ENCODE measurements around the gene KSR2.
"Not testable (repeated sequence)": the region's sequence is repeated elsewhere in the genome, so short reads cannot be mapped to it uniquely, and the experiment has no call there.

The KSR2 gene

GRCh38 chr12:117743761-117744160 lies 225.0 kb downstream of the KSR2 start:
- DNase-seq = no peak

DNA sequence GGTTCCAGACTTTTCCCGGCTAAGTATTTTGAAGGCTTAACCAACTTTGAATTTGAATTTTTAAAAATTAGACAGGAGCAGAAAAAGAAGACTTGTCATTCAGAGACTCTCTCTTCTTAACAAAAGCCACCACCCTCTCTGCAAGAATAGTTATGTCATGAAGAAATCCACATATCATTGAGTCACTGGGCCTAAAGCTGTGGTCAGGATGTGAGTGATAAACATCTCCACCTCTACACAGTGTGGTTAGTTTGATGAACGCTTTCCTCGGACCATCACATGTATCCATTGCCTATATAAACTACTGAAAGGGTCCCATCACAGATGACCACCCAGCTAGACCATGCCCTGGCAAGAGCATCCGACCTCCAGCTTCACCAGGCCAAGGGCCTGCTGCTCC lies 226.1 kb downstream of the KSR2 start:
- DNase-seq = no peak

- no peak for DNase-seq
These were observed 230.6 kb downstream of the KSR2 start for GRCh38 chr12:117738233-117738632.

- DNase-seq = no peak
These were observed 235.3 kb downstream of the KSR2 start for GRCh38 chr12:117733549-117733805.

DNA sequence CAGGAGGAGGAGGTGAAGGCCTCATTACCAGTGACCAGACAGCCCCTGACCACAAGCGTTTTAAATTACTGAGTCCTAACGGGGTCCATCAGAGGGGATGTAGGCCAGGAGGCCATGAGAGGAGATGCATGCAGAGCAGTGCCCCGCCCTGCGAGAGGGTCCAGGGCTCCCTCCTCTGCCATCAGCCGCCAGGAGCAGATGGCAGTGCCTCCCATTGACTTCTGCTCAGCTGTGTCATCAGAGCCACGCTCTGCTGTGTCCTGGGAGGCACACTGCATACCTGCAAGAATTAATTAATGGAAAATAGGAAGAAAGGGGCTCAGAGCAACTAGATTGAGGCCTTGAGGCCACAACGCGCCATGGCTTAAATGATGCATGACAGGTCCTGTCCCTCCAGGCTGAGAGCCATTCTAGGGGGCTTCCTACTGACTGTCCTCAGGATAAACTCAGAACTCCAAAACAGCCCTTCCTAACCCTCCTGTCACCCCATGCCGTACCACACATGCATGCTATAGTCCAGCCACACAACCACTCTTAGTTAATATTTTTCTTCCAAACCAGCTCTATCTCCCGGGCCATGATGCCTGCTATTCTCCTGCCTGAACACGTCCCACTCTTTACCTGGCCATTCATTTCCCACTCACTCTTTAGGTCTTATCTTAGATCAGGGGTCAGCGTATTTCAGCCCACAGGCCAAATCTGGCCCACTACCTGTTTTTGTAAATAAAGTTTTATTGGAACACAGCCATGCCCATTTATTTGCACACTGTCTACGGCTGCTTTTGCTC lies 235.8 kb downstream of the KSR2 start:
- DNase-seq = no peak

- not testable (repeated sequence) for DNase-seq
These were observed 237.7 kb downstream of the KSR2 start for GRCh38 chr12:117731131-117731530.

GRCh38 chr12:117727301-117727700 lies 241.5 kb downstream of the KSR2 start:
- no peak for DNase-seq

DNA sequence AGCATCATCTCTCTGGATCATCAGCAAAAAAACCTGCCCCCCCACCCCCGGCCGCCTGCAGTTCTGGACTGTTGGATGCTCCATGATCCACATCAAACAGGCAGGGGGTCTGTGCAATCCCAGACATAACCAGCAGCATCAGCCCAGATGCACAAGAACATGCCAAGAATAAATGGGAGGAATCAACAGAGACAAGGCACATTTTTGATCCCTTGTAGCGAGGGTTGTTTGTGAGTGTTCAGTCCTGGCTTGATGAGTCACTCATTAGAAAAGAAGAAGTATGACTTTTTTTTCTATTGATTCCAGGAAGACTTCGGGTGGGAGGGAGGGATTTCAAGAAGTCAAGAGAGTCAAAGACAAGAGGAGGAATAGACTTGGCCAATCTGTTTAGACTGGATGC lies 244.2 kb downstream of the KSR2 start:
- DNase-seq = no peak

DNA sequence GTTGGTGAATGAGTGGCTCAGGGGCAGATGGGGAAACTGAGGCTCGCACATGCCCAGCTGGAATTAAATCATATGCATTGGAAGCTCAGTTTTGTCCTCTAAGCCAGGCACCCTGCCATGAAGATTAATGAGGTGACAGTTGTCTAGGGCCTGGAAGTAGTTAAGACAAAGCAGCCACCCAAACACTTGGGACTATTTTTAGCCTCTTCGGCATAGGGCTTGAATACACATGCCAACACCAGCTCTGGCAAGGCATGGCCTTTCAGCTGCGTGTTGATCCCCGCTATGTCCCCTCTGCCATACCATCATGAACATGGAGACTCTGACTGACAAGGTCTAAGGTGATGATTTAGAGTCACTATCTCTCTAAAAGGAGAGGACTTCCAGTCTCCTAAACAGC lies 250.2 kb downstream of the KSR2 start:
- no peak for DNase-seq

DNA sequence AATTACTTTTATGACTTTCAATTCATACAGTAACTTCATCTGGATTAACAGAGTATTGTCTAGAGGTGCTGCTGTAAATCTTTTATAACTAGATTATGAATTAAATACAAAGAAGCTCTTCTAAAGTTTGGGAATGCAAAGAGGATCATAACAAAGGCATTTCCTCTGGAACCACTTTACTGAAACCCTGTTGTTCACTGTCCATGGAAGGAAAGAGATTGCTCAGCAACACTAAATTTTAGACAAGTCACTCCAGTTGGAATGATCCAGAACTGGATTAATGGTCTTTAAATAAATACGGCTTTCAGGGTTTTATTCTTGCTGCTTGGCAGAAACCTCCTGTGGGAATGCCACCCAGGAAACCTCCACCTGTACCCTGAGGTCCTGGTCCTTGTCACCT lies 250.6 kb downstream of the KSR2 start:
- no peak for DNase-seq

- DNase-seq = no peak
These were observed 254.6 kb downstream of the KSR2 start for GRCh38 chr12:117714203-117714602.

DNA sequence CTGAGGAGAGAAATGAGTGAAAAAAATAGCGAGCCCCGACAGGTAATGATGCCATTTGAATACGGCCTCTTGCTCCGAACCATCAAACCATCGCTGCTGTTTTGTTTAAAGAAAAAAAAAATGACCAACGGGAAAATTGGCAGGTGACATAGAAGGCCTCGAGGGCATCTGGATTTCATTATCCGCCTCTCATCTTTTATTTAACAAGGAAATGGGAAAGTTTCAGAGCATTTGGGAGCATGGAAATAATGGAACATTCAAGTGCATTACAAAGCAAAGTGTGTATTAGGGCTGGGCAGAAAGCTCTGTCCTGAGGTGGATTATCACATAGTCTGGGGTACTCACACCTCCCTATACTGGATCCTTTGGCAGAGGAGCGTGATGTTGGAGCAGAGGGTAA lies 258.7 kb downstream of the KSR2 start:
- no peak for DNase-seq

DNA sequence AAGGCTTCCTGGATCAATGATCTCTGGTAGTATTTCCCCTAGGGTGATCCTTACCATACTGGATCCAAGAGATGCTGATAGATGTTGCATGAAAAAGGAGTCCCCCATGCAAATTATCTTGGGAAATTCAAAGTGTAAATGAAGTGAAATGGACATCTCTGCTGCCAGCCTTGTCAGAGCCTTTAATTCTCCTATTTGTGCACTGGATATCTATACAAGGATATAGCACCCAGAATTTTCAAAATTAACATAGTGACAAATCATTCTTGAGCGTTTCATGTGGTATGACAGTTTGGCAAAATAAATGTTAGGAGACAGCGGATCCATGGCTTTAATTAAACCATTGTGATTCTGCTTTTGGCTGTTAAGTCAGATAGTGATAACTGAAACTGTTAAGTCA lies 260.9 kb downstream of the KSR2 start:
- no peak for DNase-seq

GRCh38 chr12:117703584-117703983 lies 265.2 kb downstream of the KSR2 start:
- no peak for DNase-seq

GRCh38 chr12:117702741-117703140 lies 266.0 kb downstream of the KSR2 start:
- no peak for DNase-seq

DNA sequence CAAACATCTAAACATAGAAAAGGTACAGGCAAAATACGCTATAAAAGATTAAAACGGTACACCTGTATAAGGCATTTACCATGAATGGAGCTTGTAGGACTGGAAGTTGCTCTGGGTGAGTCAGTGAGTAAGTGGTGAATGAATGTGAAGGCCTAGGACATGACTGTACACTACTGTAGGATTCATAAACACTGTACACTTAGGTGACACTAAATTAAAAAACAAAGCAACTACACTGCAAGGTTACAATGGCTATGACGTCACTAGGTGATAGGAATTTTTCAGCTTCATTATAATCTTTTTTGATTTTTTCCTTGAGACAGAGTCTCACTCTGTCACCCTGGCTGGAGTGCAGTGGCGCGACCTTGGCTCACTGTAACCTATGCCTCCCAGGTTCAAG lies 269.2 kb downstream of the KSR2 start:
- no peak for DNase-seq

- DNase-seq = no peak
These were observed 269.7 kb downstream of the KSR2 start for GRCh38 chr12:117699118-117699517.

- DNase-seq = no peak
These were observed 272.8 kb downstream of the KSR2 start for GRCh38 chr12:117695956-117696355.

DNA sequence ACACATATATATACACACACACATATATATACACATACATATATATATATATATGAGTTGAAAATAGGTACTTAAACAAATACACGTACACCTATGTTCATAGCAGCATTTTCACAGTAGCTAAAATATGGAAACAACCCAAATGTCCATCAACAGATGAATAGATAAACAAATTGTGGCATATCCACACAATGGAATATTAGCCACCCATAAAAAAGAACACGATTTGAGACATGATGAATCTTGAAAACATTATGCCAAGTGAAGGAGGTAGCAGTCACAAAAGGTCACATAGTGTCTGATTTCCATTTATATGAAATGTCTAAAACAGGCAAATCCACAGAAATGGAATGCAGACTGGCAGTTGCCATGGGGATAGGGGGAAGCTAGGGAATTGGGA lies 276.3 kb downstream of the KSR2 start:
- DNase-seq = no peak

- no peak for DNase-seq
These were observed 278.9 kb downstream of the KSR2 start for GRCh38 chr12:117689857-117690256.

GRCh38 chr12:117688446-117688845 lies 280.3 kb downstream of the KSR2 start:
- no peak for DNase-seq

DNA sequence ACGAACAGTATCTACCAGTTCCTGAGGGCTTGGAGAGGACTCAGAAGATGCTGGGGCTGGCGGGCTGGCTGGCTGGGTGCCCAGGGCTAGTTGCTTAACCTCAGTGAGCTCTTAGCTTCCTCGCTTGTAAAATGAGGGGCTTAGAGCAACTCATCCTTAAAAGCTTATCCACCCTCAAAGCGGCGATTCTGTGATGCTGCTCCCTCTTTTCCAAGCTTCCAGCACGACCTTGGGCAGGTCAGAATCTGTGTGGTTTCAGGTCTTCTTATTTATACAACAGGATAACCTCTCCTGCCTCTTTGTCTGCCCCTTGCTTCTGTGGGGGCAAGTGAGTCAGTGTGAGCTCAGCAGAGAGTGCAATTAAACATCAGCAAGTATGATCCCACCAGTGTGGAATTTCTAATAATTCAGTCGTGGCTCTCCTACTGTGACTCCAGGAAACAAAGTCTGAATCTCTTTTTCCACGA lies 281.8 kb downstream of the KSR2 start:
- DNase-seq = no peak

DNA sequence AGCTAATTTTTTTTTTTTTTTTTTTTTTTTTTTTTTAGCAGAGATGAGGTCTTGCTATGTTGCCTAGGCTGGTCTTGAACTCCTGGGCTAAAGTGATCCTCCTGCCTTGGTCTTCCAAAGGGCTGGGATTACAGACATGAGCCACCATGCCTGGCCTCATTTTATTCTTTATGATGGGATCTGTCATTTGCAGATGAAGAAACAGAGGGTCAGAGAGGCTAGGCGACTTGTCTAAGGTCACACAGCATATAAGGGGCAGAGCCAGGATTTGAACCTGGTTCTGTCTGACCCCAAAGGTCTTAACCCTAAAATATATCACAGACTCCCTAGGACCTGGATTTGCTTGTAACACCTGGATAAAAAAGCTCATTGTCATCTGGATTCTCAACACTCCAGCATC lies 282.6 kb downstream of the KSR2 start:
- no peak for DNase-seq

DNA sequence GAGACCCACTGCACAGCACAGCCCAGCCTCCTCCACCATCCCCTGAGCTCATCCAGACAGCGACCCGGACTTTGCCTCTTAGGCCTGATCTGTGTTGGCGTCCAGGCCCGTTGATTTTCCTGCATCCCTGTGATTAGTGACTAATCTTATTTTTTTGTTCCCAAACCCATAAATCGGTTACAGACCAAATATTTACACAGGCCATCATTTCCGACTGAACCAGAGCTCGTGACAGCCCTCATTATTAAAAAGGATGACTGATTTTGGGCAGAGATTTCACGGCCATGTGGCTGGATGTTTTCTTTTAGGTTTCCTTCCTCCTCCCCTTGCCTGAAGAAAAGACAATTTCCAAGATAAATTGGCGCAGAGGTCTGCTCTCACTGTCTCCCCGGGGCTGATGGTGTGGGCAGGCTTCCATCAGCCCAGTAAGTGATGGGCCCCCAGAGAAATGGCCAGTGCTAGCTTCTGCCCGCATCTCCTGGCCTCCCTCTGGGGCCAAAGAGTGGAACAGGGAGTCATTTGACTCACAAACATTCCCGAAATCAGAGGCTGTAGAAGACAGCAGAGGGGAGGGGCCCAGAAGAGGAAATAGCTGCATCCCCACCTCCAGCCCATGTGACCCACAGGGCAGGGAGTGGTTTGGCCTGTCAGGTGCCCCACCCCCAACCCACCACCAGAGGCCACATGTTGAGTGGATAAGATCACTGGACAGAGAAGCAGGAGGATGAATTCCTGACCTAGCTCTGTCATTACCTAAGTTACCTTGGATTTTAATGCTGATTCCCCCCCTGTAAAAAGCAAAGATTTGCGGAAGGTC lies 283.5 kb downstream of the KSR2 start:
- DNase-seq = no peak

- DNase-seq = no peak
These were observed 284.3 kb downstream of the KSR2 start for GRCh38 chr12:117684471-117684870.
